MCF 10A (cell line): Measurements from ENCODE around the gene CHURC1. TPM values are rescaled to one million over a fixed set of nuclear protein-coding genes. Genes with fewer than 3 reads are reported as not detected.
A peak's percentile ranks its signal among the peaks of the same experiment; 100 is the strongest.

ENCODE experiments used
- BruUV-seq: library from RNA; stranded (reverse); fragments of 400-500 nt; replicated peaks from 2 replicates; lab custom pipeline; 2021; lab: Mats Ljungman, UMichigan
- CTCF ChIA-PET: fragments of 300-600 bp; sonication (Branson Sonifier 250); formaldehyde crosslinking; extraction: SDS; loops from one replicate; lab custom pipeline; 2021; ENCODE audit warnings: antibody characterized with exemption, inconsistent platforms; lab: Yijun Ruan, JAX
- POLR2A ChIA-PET: fragments of 300-600, 350-650 bp; sonication (Branson Sonifier 250); formaldehyde crosslinking; extraction: SDS; loops from one replicate; lab custom pipeline; 2020; ENCODE audit warnings: antibody characterized with exemption, inconsistent platforms; lab: Yijun Ruan, JAX
- DNase-seq: peaks from one replicate; pipeline ENCODE4 v3.0.0-alpha.2; 2018; ENCODE audit not compliant: unreplicated experiment
- H3K27ac Mint-ChIP-seq: one replicate; pipeline ENCODE4 v1.8.0; 2022; ENCODE audit warnings: mild to moderate bottlenecking, low read depth, mixed read lengths; ENCODE audit not compliant: unreplicated experiment
- H3K27me3 Mint-ChIP-seq: one replicate; pipeline ENCODE4 v1.8.0; 2022; ENCODE audit warnings: mixed read lengths; ENCODE audit not compliant: insufficient read depth, unreplicated experiment
- H3K36me3 Mint-ChIP-seq: one replicate; pipeline ENCODE4 v1.8.0; 2022; ENCODE audit warnings: mild to moderate bottlenecking, moderate library complexity, mixed read lengths; ENCODE audit not compliant: insufficient read depth, unreplicated experiment
- H3K4me1 Mint-ChIP-seq: one replicate; pipeline ENCODE4 v1.8.0; 2022; ENCODE audit warnings: mixed read lengths; ENCODE audit not compliant: insufficient read depth, unreplicated experiment
- H3K4me3 Mint-ChIP-seq: one replicate; pipeline ENCODE4 v1.8.0; 2022; ENCODE audit warnings: mild to moderate bottlenecking, moderate library complexity, mixed read lengths; ENCODE audit not compliant: unreplicated experiment
- H3K9me3 Mint-ChIP-seq: one replicate; pipeline ENCODE4 v1.8.0; 2022; ENCODE audit warnings: mixed read lengths; ENCODE audit not compliant: unreplicated experiment
- intact Hi-C: fragments of 100-400 bp; cut with micrococcal nuclease; formaldehyde crosslinking; loops from 2 replicates; pipeline ENCODE4 v1.14.1; 2022
- total RNA-seq: library from RNA; stranded (reverse); gene quantifications from 2 replicates; pipeline ENCODE4 v1.2.3, GENCODE V29; 2022
- TF ChIP-seq, protein P1 (sequence below): fragments of 200-600 bp; IDR thresholded peaks from one replicate; pipeline ENCODE4 v1.8.0; 2022; ENCODE audit warnings: antibody characterized with exemption, mild to moderate bottlenecking; ENCODE audit not compliant: unreplicated experiment

CHURC1 gene
- total RNA-seq, 1 experiment from 2014 or later, result 72.5 TPM

- DNase-seq, result no peak
- peaks cover 4% of the 10 kb centered on the region for H3K27me3 Mint-ChIP-seq
- peak within 1 kb of the TSS; percentile 69 for H3K4me3 Mint-ChIP-seq
- no peaks in the 10 kb centered on the region for H3K4me1 Mint-ChIP-seq
- no peaks in the 10 kb centered on the region for H3K36me3 Mint-ChIP-seq
- BruUV-seq, result no TSS peak
- no peak within 1 kb of the TSS for H3K27ac Mint-ChIP-seq
- H3K9me3 Mint-ChIP-seq, result no peaks in the 10 kb centered on the region
- POLR2A ChIA-PET, result interaction anchor here (0.6 kb wide), 1 partner anchor 21 kb away, joined by 4 read pairs; no protein-coding TSS in a partner anchor
- CTCF ChIA-PET, result interaction anchor here (1.8 kb wide), 1 partner anchor 14 kb away, joined by 7 read pairs; no protein-coding TSS in a partner anchor
- TF ChIP-seq, protein P1, sequence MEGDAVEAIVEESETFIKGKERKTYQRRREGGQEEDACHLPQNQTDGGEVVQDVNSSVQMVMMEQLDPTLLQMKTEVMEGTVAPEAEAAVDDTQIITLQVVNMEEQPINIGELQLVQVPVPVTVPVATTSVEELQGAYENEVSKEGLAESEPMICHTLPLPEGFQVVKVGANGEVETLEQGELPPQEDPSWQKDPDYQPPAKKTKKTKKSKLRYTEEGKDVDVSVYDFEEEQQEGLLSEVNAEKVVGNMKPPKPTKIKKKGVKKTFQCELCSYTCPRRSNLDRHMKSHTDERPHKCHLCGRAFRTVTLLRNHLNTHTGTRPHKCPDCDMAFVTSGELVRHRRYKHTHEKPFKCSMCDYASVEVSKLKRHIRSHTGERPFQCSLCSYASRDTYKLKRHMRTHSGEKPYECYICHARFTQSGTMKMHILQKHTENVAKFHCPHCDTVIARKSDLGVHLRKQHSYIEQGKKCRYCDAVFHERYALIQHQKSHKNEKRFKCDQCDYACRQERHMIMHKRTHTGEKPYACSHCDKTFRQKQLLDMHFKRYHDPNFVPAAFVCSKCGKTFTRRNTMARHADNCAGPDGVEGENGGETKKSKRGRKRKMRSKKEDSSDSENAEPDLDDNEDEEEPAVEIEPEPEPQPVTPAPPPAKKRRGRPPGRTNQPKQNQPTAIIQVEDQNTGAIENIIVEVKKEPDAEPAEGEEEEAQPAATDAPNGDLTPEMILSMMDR, result no peak
- intact Hi-C loops, result no loop called here
Observed at GRCh38 chr14:64971943-64972791, 57.9 kb downstream of the CHURC1 start, which contains the start of gene RAB15. TSS of gene RAB15 (minus strand) at chr14:64972336. CDS start at chr14:64972076, 260 bp downstream.

GRCh38 chr14:64973026-64973442 lies 58.8 kb downstream of the CHURC1 start:
- TF ChIP-seq, protein P1, result no peak
- CTCF ChIA-PET, result interaction anchor here (1.0 to 1.1 kb wide), 2 partner anchors 10 to 12 kb away, joined by 3 read pairs; no protein-coding TSS in a partner anchor
- POLR2A ChIA-PET, result interaction anchor here (0.6 kb wide), 1 partner anchor 465 kb away, joined by 3 read pairs; no protein-coding TSS in a partner anchor

GRCh38 chr14:64973826-64974225 lies 59.6 kb downstream of the CHURC1 start:
- CTCF ChIA-PET, result interaction anchor here (1.0 to 1.1 kb wide), 2 partner anchors 10 to 11 kb away, joined by 3 read pairs; no protein-coding TSS in a partner anchor

More at GRCh38 chr14:64973026-64973442, 58.8 kb downstream of the CHURC1 start:
- Mint-ChIP-seq H3K36me3 (no peaks in the 10 kb centered on the region), H3K4me3 (peak overlapping the region; percentile 69), H3K27ac (no peak overlapping the region), H3K9me3 (no peaks in the 10 kb centered on the region), H3K4me1 (no peaks in the 10 kb centered on the region), H3K27me3 (peaks cover 13% of the 10 kb centered on the region)
- BruUV-seq, result no TSS peak
- no peak for DNase-seq
- intact Hi-C loops, result no loop called here

More at GRCh38 chr14:64973826-64974225, 59.6 kb downstream of the CHURC1 start:
- intact Hi-C loops, result no loop called here
- Mint-ChIP-seq H3K4me1 (no peaks in the 10 kb centered on the region), H3K27ac (no peak overlapping the region), H3K9me3 (no peaks in the 10 kb centered on the region), H3K27me3 (peaks cover 18% of the 10 kb centered on the region), H3K36me3 (no peaks in the 10 kb centered on the region), H3K4me3 (no peak overlapping the region)
- DNase-seq, result no peak
- TF ChIP-seq, protein P1, result no peak
- POLR2A ChIA-PET, result interaction anchor here (0.6 kb wide), 1 partner anchor 466 kb away, joined by 3 read pairs; no protein-coding TSS in a partner anchor
- no TSS peak for BruUV-seq
